G401.6 (cell line): ENCODE measurements around the gene MATN4.

Experiments used
- FAIRE-seq: peaks from 2 replicates; lab custom pipeline; 2012; peaks lifted over from hg19 to GRCh38; lab: Jason Lieb, UNC

MATN4 gene

DNA sequence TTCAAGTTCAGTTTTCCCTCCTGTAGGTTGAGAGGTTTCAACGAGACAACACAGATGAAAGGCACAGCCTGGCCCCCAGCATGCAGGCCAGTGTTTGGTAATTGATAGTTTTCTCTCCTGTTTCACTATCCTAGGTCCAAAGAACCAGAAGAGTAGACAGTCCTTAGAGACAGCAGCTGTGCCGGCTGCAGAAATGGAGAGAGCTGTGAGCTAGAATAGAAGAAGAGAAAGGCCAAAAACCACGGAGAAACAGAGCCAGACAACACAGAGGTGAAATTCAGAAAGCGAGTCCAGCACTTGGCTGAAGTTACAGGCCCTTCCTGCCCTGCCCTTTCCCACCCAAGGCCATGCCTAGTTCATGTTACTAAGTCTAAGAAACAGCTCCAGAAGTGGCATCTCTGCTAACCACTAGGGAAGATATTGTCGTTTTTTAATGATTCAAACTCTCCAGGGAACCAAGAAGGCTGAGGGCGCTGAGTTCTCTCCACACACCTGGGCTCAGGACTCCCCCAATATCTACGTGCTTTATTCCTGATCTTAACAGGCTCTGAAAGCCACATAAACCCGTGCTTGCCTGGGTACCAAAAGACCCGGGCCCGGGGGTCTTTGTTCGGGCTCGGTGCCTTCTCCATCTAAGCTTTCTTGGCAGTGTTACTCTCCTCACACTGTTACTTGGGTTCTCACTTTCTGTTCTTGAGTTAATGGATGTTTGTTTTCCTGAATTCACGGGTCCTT lies 18.0 kb downstream of the MATN4 start:
- no peak for FAIRE-seq

DNA sequence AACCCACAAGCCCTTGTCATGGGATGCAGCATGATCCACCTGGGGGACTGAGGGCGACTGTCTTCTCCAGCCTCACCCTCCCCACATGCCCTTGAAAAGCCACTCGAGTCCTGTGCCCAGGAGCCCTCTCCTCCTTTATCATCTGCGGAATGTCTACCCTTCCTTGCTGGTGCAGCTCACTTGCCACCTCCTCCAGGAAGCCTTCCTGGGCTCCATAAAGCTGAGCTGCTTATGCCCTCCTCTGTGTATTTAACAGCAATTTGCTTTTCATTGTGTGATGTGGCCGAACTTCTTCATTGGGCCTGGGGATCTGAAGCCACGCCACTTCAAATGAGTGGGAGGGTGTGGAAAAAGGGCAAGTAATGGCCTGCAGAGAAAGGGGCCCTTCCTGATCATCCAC lies 19.2 kb downstream of the MATN4 start:
- FAIRE-seq: no peak

DNA sequence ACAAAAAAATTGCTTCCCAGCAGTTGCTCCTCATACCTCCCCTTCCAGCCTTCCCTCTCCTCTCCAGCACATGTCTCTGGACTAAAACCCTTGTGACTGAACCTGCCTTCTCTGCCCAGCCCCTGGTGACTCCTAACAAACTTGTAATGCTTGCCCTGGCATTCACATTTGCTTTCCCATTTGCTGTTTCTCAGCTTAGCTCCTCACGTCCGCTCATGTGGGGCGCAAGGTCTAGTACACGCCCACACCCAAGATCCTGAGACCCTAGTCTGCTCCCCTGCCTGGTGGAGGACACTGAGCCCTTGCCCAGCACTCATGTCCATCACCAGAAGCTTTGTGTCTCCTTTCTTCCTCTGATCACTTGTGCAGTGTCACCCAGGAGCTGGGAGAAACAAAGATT lies 19.7 kb downstream of the MATN4 start:
- no peak for FAIRE-seq

DNA sequence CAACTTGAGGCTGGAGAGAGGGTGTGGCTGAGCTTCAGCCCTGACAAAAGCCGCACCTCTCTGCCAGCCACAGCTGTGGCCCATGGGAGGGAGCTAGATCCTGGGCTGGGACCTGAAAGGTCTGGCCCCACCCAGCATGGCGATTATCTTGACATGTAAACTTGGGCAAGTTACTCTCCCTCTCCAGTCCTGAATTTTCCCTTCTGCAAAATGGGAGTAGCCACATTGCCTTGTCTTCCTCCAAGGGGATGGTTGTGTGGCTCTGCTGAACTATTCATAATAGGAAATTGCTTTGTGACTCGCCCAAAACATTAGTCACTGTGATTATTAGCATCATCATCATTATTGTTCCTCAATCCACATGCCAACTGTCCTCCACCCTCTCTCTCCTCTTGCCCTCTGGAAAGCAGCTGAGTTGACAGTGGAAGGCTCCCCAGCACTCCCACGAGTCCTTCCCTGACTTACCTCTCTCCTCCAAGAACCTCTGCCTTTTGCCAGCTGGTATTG lies 24.5 kb downstream of the MATN4 start:
- no peak for FAIRE-seq

DNA sequence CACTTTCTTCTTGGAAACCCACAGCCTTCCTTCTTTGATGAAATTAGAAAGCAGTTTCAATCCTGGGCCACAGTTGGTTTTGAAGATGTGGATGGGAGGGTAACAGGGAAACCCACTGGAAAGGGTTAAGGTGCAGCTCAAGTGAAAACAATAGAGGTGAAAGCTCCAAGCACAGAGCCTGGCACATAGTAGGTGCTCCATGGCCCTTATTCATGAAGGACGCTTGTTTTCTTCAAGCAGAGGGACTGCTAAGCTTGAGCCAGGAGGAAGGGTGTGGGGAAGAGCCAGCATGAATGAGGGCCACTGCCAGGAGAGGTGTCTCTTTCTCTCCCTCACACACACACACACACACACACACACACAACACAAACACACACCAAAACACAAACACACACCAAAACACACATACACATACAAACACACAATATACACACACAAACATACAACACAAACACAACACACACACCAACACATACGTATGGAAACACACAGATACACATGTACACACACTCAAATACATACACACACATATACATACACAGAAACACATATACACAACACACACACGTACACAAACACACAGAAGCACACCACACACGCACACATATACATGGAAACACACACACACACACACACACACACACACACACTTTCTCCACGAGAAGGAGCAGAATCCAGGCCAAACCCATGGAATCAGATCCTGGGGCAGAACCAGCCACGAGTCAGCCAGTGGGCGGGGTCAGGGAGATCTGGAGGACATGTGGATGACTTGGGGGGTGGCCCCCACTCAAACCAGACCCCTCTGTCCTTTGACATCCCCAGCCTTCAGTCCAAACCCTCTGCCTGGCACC lies 25.2 kb downstream of the MATN4 start:
- no peak for FAIRE-seq

DNA sequence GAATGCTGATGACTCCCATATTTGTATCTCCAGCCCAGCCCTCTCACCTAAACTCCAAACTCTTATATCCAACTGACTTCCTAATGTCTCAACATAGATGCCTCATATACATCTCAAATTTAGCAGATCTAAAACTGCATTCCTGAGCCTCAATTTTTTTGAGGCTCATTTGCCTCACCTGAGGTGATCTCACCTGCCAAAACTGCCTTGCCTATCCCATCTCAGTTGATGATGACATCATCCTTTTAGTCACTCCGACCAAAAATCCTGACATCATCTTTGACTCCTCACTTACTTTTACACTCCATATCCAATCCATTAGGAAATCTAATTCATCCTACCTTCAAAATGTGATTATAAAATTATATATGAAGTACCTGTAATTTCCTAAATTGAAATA lies 28.1 kb downstream of the MATN4 start:
- no peak for FAIRE-seq

DNA sequence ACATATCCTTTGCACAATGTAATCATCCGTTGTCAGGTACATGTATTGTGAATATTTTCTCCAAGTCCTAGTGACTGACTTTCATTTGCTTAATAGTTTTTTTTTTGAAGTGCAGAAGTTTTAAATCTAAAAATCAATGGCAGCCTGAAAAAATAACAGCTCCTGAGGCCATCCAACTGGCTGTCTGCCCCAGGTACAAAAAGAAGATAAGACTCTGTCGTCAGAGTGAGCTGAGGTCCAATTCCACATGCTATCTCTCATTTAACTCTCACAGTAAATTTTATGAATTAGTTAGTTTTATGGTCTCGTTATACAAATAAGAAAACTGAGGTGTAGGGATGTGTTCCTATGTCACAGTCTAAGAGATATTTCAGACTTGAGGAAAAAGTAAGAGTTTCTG lies 32.8 kb downstream of the MATN4 start:
- no peak for FAIRE-seq

DNA sequence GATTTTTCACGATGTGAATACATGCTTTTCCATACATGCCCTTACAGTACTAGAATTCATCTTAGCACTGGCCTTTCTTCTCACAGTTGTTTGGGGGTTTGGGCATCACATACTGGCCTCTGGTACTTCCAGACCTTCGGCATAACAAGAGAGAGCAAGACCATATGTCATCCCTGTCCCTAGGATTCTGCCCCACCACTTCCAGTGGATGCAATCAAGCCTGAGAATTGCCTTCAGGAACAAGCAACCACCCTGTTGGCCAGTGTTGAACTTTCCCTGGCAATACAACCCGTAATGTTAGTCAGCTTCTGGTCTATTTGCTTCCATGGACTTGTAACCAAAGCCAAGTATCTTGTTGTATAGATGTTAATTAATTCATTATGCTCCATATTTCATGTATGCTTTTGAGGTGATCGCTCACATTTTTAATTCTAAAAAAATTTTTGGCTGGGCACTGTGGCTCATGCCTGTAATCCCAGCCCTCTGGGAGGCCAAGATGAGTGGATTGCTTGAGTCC lies 38.3 kb downstream of the MATN4 start:
- FAIRE-seq: no peak

DNA sequence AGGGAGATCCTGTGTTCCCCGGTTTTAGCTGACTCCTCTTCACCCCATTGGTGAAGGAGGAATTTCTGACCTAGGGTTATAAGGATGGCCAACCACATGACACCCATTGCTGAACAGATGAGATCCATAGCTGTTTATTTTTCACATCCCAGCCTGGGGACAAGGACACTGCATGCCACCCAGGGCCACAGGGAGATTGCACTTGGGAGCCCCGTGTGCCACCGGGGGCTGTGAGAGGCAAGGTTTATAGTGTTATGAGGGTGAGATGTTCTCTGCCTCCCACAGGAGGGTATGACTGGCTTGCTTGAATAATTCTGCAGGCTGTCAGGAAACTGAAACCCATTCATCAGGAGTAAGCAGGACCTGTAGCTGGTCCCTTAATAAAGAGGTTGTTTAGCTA lies 39.0 kb downstream of the MATN4 start:
- FAIRE-seq: no peak

DNA sequence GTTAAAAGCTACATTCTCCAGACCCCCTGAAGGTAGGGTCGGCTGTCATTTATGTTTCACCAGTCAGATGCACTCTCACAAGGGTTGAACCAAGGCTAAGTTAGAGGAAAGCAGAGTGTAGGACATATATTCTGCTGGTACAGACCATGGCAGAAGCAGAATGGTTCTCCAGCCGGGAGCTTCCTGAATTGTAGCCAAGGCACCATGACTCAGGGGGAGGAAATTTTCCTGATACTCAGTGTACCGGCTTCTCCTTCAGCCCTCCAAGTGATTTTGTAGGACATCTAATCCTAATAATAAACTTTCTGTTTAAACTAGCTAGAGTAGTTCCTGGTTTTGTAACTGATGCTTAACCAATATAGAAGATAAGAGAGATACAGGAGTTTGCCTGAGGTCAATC lies 39.6 kb downstream of the MATN4 start:
- FAIRE-seq: no peak

DNA sequence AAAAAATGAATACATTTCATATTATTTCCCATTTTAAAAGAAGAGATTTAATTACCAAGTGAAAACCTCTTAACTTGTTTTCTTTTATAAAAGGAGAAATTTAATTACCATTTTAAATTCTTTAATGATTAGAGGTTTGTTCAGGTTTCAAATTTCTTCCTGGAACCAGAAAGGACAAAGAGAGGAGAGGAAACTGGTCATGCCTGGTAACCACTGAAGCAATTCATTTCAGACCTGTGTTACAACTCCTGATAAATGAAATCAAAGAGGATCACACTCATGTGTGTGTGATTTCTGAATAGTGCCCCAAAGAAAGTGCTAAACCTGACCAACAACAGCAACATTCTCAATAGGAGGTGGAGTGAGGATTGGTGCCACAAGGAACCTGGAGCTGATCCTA lies 41.1 kb downstream of the MATN4 start:
- FAIRE-seq: no peak

DNA sequence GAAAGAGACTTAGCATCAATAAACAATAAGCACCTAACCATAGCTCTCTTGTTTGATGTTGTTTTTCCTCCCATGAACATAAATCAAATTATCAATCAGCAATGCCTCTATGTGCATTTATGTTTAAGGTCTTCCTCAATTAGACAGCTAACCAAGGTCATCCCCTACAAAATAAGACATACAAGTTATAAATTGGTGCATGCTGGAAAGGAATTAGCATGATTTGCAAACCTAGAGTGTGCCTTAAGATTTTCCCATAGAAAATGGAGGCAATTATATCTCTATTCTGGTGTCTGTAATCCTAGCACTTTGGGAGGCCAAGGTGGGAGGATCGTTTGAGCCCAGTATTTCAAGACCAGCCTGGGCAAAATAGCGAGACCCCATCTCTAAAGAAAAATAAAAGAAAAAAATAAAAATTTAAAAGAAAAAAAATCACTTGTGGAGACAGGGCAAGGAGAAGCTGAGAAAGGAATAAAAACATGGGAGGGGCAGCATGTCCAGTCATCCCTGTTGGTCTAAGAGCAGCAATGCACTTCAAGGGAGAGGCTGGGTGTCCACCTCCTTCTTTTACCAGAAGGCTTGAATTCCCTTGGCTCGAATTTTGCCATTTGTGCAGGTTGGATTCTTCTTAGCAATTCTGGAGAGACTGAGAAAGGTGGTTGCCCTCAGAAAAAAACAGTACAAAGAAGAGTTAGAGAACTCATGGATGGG lies 44.4 kb downstream of the MATN4 start:
- no peak for FAIRE-seq

DNA sequence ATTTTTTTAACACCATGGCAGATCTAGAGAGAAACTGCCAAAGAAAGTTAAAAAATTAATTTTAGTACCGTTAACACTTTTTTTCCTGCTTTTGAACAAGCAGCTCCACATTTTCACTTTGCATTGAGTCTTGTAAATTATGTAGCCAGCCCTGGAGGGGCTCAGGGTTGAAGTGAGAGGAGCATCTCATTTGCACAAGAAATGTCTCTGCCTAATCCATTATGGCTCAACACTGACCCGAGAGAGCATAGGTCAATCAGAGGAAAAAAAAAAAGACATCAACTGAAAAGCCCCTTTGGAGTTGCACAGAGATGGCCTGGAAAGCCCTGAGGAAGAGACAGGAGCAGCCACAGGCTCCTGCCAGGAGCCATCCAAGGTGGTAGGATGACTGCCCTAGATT lies 49.4 kb downstream of the MATN4 start:
- FAIRE-seq: no peak

DNA sequence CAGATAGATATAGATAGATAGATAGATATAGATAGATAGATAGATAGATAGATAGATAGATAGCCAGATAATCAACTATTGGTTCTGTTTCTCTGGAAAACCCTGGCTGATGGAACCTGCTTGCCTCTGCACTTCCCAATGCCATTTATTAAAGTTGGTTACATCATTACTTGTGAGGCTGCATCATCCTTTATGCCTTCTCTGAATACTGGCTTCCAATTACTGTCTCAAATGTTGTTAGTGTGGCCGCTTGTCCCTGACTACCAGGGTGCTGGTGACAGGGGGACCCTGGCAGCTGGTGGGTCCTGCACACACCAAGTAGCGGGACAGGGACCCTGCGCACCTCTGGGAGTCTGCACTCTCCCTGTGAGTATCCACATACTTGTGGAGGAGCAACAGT lies 49.8 kb downstream of the MATN4 start:
- no peak for FAIRE-seq

DNA sequence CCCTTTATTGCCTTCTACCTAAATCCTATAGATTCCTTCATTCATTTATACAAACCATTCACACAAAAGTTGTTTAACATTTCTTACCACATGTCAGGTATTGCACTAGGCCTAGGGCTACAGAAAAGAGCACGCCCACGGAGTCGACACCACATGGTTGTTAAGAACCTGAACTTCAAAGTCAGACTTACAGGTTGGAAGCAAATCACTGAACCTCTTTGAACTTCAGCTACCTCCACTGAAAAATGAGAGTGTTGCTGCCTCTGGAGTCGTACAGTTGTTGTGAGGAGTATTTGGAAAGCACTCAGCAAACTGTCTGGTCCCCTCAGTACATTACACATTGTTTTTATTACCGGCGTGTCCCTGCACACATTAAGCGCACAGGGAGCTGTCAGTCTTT lies 50.4 kb downstream of the MATN4 start:
- FAIRE-seq: no peak

DNA sequence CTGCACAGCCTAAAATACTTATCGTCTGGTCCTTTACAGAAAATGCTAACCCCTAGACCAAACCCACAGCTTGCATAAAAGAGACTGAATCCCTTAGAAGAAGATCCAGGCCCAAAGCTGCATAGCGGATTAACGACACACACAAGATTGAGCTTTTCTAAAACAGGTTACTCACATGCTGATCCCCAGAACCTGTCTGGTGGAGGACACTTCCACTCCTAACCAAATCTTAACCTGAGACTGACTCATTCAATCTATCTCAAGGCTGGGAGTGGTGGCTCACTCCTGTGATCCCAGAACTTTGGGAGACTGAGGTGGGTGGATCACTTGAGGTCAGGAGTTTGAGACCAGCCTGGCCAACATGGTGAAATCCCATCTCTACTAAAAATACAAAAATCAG lies 50.9 kb downstream of the MATN4 start:
- FAIRE-seq: no peak

DNA sequence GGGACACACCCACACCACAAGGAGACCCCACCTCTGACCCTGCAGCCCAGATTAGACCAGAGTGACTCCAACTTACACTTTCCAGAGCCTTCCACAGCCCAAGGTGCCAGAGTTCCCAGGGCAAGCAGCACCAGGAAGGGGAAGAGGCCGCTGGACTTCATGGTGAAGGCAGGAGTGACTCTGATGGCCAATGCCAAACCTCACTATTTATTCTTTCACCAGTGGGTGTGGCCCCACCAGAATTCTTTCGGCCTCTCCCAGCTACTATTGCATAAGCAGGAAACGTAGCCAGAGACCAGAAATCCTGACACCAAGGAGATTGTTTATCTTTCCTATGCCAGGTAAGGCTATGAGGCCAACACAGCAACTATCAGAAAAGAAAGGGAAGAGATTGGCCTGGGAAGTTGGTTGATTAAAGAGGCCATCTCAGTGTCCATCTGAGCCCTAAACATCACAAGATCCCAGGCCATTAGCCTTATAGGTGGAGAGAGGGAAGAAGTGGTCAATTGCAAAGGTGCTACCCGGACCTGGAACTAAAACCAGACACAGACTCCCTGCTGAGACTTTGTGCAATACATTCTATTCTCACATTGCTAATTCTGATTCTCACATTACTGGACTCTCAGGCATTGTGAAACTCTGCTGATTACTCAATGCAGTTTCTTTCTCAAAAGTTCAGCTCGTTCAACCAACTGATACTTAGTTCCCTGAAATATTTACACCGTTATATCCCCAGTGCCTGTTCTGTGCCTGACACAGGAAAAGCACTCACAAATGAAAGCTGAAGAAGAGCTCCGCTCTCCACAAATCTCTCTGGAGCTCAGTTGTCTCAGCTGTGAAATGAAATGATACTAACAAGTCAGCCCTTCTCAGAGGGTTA lies 53.5 kb downstream of the MATN4 start, which contains the start of gene SLPI:
Gene SLPI, minus strand, starts transcription at position 182 of the 880 bp plus-strand sequence. Its CDS starts 21 bp downstream, at position 161.
- FAIRE-seq: no peak

DNA sequence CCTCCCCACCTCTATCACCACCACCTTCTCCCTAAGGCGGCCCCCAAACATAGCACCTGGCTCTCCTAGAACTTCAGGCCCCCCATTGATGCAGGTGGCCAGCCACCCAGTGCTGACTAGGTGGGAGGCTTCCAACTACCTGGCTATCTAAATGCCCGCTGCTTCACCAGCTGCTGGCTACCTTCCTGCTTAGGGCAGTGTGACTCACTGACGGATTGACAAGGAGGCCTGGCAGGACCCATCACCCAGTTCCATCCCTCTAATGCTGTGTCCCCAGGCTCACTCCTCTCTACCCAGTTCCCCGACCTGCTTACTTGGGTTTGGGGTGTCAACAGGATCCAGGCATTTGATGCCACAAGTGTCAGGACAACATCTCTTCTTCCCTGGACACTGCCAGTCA lies 54.8 kb downstream of the MATN4 start:
- no peak for FAIRE-seq

DNA sequence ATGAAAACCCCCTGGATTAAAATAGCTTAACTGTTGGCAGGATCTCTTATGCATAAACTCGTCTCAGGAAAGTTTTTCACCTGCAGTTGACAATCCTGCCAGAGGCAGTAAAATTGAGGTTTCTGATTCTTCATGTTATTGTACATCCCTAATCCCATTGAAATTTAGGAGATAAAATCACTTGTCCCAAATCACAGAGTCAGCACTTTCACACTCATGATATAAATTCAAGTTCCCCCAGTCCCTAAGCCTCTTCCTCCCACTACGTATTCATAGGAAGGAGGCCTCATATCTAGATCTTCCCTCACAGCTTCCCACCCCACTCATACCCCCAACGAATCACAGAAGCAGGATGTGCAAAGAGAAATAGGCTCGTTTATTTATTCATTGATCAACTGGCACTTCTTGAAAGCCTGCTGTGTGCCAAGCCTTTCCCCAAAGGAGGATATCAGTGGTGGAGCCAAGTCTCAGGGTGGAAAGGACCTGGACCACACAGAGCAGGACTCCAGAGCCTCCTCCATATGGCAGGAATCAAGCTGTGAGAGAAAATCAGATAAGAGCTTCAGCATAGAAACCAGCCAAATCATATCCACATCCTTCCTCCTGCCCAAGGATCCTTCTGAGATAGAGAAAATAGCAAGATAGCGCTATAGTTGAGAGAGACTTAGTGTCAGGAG lies 56.1 kb downstream of the MATN4 start:
- FAIRE-seq: no peak

DNA sequence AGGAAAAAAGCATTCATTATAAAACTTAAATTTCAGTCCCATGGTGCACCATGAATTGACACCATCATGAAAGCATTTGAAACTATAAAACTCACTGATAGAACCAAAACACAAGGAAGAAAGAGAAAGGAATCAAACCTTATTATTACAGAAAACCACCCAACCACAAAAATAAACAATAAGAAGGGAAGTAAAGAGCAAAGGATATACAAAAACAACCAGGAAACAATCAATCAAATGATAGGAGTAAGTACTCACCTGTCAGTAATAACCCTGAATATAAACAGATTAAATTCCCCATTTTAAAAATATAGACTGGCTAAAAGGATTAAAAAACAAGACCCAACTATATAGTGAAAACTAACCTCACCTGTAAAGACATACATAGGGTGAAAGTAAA lies 59.5 kb downstream of the MATN4 start:
- no peak for FAIRE-seq

DNA sequence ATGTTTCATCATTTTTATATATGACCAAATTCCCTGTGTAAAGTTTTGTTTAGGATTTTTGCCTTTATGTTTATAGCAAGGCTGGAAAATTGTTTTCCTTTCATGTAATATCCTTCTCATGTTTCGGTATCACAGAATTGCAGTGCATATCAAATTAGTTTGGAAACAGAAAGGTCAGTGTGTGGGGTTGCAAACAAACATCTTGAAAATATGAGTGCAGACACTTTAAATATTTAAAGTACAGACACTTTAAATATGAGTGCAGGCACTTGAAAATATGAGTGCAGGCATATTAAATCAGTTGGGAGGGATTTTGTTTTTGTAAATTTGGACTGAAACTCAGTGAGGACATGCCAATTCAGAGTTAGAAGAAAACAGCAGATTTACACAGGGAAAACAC lies 60.2 kb downstream of the MATN4 start:
- no peak for FAIRE-seq
